ENCODE measurements around the gene PRSS16.

The PRSS16 gene

GRCh38 chr6:27286141-27286540 lies 38.6 kb downstream of the PRSS16 start:
- DNase-seq, result no peak

GRCh38 chr6:27287751-27288135 lies 40.2 kb downstream of the PRSS16 start:
- DNase-seq, result no peak

GRCh38 chr6:27288136-27289044 lies 40.9 kb downstream of the PRSS16 start:
- no peak for DNase-seq

GRCh38 chr6:27290065-27290849 lies 42.8 kb downstream of the PRSS16 start:
- DNase-seq, result no peak

- no peak for DNase-seq
Observed at GRCh38 chr6:27290850-27291208, 43.3 kb downstream of the PRSS16 start.

GRCh38 chr6:27293436-27294098 lies 46.1 kb downstream of the PRSS16 start:
- DNase-seq, result no peak

GRCh38 chr6:27294409-27294808 lies 46.9 kb downstream of the PRSS16 start:
- DNase-seq, result no peak

- no peak for DNase-seq
Observed at GRCh38 chr6:27295301-27296079, 48.0 kb downstream of the PRSS16 start.

GRCh38 chr6:27296106-27296783 lies 48.7 kb downstream of the PRSS16 start:
- no peak for DNase-seq

- no peak for DNase-seq
Observed at GRCh38 chr6:27297484-27297856, 50.0 kb downstream of the PRSS16 start.

- no peak for DNase-seq
Observed at GRCh38 chr6:27297857-27298730, 50.6 kb downstream of the PRSS16 start.

GRCh38 chr6:27303613-27304272 lies 56.2 kb downstream of the PRSS16 start:
- DNase-seq, result no peak
